H1 (cell line): Measurements from ENCODE around the gene MKLN1.

Source experiments
- CTCF ChIP-seq, 3 experiments: IDR thresholded peaks; 1 replicate in 2 of 3; 2 replicates in 1 of 3; pipeline versions ENCODE4 v1.5.1 to v1.6.1; 2011; ENCODE audit warnings: low read length in 3 of 3, mild to moderate bottlenecking in 3 of 3, inconsistent platforms in 2 of 3, low read depth in 1 of 3, moderate library complexity in 1 of 3; ENCODE audit not compliant: insufficient read depth in 1 of 3; ENCODE audit errors: control extremely low read depth in 1 of 3
- FOSL1 ChIP-seq: IDR thresholded peaks from 2 replicates; pipeline ENCODE4 v1.6.1; 2011; ENCODE audit warnings: mild to moderate bottlenecking, low read depth, low read length, moderate library complexity; ENCODE audit not compliant: insufficient read depth
- GABPA ChIP-seq: IDR thresholded peaks from 2 replicates; pipeline ENCODE4 v1.6.1; 2011; ENCODE audit warnings: mild to moderate bottlenecking, low read length, moderate library complexity, borderline replicate concordance; ENCODE audit not compliant: insufficient read depth
- HDAC2 ChIP-seq, 2 experiments: fragments of 300-600 bp in 1 of 2; sonication (generic) in 1 of 2; IDR thresholded peaks; 2 replicates each; pipeline ENCODE4 v1.6.1; 2011 to 2012; ENCODE audit warnings: low read depth in 2 of 2, low read length in 2 of 2, mild to moderate bottlenecking in 2 of 2, moderate library complexity in 2 of 2, borderline replicate concordance in 1 of 2, inconsistent platforms in 1 of 2
- RFX5 ChIP-seq: IDR thresholded peaks from 2 replicates; pipeline ENCODE4 v1.6.1; 2011; ENCODE audit warnings: low read depth, low read length, improper control_type of control experiment, borderline replicate concordance
- SP2 ChIP-seq: IDR thresholded peaks from 2 replicates; pipeline ENCODE4 v1.6.1; 2012; ENCODE audit warnings: mild to moderate bottlenecking, low read length, inconsistent platforms

- TF ChIP-seq RFX5 (no peak), CTCF (IDR thresholded peaks at IDR 0.05; ENCODE audit: control extremely low read depth in 1 of 3, insufficient read depth in 1 of 3, low read depth in 1 of 3, low read length in 3 of 3) (no peak), SP2 (no peak), HDAC2 (IDR thresholded peaks at IDR 0.05; ENCODE audit: borderline replicate concordance in 1 of 2, low read depth in 2 of 2, low read length in 2 of 2) (no peak), FOSL1 (no peak), GABPA (no peak)
Observed at GRCh38 chr7:131525820-131526219, 198.1 kb downstream of the MKLN1 start.
